AG20443 (cell line): ENCODE measurements around the gene LHFPL2.
"Not testable (repeated sequence)": the region's sequence is repeated elsewhere in the genome, so short reads cannot be mapped to it uniquely, and the experiment has no call there.

Source experiments
- DNase-seq: peaks from one replicate; pipeline ENCODE4 v3.0.0; 2012; ENCODE audit warnings: low spot score, mixed read lengths

LHFPL2 gene

DNA sequence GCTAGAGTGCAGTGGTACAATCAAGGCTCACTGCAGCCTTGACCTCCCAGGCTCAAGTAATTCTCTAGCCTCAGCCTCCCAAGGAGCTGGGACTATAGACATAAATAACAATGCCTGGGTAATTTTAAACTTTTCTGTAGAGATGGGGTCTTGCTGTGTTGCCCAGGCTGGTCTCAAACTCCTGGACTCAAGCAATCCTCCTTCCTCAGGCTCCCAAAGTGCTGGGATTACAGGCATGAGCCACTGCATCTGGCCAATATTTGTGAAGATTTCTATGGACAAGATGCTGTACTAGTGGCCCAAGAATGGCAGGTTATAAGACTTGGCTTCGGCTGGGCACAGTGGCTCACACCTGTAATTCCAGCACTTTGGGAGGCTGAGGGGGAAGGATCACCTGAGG is 18.4 kb upstream of the LHFPL2 start:
- not testable (repeated sequence) for DNase-seq

DNA sequence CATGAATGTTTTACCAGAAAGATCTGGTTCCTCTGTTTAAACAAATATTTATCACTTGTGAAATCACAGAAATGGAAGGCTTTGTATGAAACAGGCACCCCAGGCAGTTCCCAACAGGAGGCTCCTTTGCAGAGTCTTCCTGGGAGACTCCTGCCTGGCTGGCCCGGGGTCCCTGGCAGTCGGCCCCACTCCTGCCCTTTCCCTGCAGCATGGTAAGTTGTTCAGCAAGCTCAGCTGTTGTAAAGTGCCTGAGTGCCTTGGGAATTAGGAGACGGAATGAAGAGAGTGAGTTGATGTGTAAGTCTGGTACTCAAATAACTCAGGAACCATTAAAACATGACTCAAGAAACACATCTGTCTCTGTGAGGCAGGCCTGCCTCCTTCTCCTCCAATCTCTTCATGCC is 17.5 kb upstream of the LHFPL2 start:
- DNase-seq = no peak

DNA sequence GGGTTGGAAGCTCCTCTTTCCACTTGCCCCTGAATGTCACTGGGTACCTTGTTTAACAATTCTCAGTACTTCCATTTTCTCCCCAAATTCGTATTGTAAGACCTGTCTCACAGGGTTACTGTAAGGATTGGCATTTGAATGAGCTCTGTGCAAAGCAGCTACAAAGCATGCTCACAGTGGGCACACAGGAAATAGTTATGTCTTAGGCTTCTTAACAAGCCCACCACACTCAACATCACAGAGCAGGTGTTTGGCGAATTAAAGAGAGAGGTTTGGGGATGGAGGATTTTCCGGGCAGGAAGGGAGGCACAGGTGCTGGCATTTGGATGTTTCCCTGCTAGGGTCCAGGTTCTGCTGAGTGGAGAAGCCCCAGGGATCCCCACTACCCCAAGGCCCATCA is 17.0 kb upstream of the LHFPL2 start:
- no peak for DNase-seq

DNA sequence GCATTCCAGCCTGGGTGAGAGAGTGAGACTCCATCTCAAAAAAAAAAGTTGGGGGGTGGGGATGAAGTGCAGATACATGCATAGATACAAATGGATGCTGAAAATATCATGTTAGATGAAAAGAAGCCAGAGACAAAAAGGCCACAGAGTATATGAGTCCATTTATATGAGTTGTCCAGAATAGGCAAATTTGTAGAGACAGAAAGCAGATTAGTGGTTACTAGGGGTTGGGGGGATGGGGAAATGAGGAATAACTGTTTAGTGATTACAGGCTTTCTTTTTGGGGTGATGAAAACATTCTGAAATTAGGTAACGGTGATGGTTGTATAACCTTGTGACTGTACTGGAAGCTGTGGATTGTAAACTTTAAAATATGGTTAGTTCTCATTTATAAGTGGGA is 13.8 kb upstream of the LHFPL2 start:
- no peak for DNase-seq

DNA sequence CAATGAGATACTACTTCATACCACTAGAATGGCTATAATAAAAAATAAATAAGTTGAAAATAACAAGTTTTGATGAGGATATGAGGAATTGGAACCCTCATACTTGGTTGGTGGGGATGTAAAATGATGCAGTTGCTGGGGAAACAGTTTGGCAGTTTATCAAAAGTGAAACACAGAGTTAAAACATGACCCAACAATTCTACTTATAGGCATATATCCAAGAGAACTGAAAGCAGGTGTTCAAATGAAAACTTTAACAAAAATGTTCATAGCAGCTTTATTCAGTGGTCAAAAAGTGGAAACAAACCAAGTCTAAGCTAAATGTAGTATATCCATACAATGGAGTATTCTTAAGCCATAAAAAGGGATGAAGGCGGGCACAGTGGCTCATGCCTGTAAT is 13.1 kb upstream of the LHFPL2 start:
- no peak for DNase-seq

DNA sequence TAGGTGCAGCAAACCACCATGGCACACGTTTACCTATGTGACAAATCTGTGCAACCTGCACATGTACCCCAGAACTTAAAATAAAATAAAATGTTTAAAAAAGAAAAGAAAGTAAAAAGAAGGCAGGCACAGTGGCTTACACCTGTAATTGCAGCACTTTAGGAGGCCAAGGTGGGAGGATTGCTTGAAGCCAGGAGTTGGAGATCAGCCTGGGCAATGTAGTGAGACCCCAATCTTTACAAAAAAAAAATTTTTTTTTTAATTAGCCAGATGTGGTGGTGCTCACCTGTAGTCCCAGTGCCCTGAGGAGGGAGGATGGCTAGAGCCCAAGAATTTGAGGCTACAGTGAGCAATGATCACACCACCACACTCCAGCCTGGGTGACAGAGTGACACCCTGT is 12.5 kb upstream of the LHFPL2 start:
- no peak for DNase-seq

DNA sequence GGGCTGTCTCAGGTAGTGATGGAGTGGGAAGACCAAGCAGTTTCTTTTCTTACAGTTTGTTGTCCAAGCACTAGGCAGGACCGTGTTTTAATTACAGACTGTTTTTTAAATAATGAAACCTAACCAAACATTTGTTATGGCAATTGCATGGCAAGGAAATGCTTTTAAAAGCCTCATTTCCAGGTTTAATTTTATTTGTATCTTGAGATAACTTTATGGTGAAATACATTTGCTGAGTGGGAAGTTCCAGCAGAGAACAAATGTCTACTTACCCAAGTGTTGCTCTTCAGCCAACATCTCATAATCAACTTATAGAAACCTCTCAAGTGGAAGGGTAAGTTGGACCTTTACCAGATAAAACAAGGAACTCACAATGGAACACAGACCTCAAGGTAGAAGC is 11.8 kb upstream of the LHFPL2 start:
- no peak for DNase-seq

DNA sequence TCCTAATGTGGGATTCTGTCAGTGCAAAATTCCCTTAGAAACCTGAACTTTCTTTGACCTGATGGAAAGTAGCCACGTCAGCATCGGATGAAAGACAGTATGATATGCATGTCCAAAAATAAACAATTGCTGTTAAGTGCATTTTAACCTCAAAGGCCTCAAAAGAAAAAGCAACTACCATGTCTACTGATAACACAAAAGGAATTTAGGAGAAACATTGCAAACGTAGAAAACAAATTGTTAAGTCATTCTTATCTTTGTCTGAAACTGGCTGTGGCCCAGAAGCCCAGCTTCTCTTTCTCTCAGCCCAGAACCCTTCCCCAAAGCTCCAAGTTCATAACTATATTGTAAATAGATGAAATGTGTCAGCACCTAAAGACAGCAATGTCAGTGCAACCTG is 11.1 kb upstream of the LHFPL2 start:
- DNase-seq = no peak

DNA sequence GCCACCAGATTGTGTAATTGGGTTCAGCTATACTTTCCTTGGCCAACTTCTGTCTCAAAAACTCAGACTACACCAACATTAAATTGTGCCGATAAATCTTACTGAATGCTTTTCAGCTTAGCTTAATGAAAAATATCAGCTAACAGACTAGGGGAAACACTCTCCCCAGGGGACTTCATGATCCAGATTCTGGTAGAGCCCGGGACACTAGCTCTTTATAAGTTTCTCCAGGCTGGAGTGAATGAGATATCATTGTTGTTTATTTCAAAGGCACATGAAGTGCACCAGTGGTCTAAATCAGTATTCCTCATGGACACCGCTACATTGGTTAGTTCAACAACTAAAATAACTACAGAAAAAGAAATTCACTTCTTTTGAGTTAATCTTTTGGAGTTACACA is 10.5 kb upstream of the LHFPL2 start:
- no peak for DNase-seq

DNA sequence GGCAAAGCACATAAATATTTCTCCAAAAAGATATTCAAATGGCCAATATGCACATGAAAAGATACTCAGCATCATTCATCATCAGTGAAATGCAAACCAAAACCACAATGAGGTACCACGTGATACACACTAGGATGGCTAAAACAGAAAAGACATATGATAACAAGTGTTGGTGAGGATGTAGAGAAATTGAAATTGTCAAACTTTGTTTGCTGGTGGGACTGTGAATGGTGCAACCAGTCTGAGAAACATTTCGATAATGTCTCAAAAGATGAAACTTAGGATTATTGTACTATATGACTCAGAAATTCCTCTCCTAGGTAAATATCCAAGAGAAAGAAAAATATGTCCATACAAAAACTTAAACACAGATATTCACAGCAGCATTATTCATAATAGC is 8.6 kb upstream of the LHFPL2 start:
- DNase-seq = no peak

DNA sequence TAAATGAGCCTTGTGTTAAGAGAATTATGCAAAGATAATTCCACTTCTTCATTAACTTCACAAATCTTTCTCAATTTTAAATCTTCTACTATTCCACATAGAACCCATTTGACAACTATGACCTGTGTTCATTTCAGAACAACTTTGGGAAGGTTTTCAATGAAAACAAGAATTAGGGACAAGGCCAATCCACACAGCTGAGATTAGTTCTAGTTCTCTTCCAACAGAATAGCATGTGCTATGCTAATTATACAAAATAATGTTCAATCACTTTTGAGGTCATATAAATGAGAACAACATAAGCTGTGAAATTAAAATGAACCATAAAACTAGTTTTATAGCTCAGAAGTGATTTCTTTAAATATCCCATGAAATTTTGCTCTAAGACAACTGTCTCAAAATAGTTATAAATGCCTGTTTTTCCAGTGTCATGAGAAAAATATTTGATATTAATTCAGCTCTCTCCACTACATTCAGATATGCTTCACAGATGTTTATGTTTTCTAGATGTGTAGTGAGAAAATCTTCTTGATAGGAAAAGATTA is 7.2 kb upstream of the LHFPL2 start:
- no peak for DNase-seq

DNA sequence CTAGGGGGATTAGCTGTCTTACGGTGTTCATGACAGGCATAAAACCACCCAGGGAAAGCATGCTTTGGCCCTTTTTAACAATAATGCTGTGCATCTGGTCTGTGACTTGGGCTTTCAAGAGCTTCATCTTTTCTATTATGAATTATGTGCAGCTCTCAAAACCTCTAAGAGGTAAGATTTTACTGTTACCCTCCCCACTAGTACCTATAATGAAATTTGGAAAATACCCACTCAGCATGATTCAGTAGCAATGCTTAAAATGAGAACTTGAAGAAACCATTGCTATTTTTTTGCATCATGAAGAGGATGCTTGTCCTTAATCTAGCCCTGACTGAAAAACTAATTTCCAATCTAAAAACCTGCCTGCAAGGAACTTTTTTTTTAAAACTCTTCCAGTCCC is 5.8 kb upstream of the LHFPL2 start:
- no peak for DNase-seq

DNA sequence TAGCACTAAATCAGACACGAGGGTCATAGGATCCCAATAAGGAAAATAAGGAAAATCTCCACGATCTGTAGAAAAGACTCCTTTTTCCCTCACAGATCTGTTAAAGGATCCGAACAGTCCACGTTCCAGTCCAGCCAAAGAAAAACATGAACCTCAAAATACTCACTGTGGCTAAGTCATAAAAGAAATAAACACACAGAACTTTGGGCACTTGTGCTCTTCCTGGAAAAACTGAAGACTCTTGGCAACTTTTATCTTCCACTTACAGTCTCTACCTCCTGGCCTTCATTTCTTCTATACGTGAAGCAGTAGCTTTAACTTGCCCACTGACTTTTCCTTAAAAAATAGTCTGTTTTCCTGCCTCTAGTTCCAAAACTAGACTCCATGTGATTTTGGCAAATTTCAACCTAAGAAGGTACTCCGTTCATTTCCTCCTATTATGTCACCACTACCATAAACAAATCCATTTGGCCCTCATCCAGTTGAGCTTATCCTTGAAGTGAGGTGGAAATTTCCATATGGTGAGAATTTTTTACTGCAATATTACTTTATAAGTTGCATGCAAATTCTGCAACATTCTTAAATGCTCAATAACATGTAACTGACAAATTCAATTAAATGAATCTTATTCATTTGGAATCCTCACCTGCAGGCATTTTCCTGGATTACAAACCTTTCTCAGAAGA is 5.3 kb upstream of the LHFPL2 start:
- DNase-seq = no peak

DNA sequence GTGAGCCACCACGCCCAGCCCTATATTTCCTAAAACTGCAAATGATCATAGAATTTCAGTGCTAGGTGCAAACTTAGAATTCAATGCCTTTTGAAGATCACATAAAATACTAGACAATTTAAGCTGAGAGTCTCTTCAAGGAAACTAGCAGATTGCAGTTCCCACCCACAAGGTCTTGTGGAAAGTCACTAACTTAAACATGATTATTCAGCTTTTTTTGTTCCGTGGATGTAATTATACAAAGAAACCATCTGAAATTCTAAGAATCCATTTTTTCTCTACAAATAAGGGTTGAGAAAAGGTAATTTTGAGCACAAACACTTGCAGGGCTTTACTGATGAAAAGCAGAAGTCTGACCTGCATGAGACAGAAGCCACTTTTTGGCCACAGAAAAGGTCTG is 4.5 kb upstream of the LHFPL2 start:
- DNase-seq = no peak

DNA sequence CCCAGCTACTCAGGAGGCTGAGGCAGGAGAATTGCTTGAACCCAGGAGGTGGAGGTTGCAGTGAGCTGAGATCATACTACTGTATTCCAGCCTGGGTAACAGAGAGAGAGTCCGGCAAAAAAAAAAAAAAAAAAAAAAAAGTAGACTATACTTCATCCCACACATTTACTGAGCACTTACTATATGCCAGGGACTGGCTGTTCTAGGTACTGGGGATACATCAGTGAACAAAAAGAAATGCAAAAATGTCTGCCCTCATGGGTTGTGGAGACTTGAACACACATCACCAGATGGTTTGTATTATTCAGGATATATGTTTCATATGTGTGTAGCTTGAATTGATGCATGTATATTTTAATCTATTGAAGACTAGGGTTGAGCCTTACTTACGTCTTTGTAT is 2.9 kb upstream of the LHFPL2 start:
- DNase-seq = no peak

DNA sequence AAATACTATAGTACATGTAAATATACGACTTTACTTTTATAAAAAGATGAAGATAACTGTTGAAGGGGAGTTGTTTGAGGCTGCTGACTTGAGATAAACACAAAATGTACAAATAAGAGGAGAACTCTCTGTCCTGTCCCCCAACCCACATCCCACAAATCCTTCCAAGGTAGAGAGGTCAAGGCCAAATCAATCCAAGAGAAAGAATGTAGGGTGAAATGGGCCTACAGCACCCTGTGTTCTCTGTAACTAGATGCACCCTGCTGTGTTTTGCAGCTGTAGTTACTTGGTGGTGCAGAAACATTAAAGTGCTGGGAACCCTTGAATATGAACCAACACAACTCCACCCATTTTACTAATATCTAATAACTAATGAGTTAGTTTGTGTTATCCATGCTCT is 2.0 kb upstream of the LHFPL2 start:
- DNase-seq = no peak

DNA sequence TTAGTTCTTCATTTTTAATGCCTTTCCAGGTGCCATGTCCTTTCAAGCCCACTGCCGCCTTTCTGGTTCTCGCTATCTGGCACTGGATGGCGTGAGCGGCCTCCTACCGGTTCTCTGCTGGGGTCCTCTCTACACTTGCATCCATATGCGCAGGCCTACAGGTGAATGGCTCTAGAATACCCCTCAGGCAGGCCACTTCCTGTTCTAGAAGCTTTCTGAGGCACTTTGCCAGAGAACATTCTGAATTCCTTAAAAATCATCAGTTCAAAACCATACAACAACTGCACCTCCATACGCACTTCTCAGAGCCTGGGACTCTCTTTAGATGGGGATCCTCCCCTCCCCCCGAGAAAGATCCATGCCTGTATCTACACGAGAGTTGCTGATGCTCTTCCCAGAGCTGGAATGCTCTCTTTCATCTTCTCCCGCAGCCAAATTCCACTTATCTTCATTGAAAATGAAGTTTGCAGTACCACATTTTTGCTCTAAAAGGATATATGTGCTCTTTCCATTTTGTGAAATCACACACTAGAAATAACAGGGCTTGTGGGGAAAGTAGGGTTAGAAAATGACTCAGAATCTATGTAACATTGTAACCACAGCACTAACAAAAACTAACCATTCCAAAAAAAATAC is 1.4 kb upstream of the LHFPL2 start:
- peak; percentile 27 for DNase-seq

DNA sequence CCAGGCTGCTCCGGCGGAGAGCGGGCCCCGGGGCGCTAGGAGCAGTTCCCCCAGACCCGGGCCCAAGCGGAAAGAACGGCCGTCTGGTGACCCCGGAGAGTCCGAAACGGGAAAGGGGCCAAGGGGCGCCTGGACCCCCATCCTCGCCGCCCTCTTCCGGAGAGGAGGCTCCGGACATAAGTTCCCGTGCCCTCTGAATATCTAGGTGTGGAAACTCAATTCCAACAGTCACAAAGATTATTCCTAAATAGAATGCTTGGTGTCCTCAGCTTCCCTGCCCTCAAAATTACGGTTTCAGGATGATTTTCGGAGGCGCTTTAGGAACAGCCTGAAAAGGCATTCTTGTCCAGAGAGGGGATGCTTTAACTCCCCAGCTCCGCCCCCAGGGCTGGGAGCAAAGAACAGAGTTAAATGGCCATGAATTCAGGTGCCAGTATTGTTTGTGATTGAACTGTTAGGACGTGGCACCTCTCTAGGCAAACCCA is 681 bp upstream of the LHFPL2 start:
- peak; percentile 30 for DNase-seq

DNA sequence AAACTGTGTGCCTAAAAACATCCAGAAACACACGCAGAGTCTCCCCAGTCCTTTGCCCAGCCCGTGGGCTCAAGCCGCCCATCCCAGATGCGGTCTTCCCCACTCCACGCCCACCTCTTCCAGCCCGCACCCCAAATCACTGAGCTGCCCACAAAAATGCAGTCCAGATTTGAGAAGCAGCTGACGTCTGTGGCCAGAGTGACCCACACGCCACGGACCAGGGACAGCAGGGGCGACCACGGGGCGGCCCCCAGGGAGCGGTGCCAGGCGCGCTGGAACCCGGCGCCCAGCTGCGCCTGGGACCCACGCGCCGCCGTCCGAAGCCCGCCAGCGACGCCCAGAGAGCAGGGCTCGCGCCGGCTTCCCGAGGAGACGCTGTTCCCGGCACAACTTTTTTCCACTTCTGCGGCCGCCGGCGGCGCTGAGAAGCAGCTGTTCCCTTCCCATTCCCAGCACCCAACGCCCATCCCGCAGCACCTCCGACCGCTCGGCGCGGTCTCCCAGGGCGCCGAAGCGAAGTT is 674 bp downstream of the LHFPL2 start:
- peak; percentile 64 for DNase-seq

DNA sequence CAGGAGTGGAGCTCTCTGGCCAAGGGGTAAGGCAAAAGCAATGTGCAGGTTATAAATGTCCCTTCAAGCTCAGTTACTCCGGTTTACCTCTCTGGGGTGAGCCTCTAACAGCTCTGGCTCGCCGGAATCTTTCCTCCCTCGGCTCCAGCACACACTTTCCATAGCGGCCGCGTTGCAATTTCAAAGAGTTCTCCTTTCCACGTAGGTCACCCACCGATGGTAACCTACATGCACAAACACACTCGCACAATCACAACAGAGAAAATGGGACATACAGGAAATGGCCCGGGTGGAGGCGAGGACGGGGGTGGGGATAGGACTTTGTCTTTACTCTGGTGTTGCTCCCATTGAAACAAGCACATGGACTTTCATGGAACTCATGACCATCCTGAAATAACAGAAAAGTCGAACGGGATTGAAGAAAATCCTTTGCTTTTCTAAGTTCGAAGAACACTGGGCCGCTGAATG is 1.2 kb downstream of the LHFPL2 start:
- DNase-seq = peak; percentile 23

DNA sequence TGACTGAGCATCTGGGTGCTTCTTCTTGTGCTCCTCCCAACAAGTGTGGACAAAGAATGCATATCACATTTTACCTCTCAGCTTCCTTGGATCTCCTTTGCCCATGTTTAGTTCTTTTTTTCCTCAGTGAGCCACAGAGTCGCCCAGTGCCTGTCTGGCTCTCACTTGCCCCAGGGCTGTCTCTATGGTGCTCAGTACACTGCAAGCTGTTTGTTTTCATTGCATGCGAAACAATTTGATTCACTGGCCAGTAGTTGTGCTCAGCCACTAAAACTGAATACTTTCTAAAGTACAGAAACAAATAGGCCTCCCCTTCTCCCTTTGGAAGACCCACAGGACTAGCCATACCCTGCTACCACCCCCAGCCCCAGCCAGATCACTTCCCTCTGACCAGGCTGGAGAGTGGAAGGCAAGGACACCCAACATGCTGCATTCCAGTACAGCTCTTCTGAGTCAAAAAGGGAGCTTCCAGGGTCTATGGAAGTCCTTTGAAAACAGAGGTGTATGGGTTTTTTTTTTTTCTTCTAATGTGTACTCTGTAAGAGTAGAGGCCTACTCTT is 3.8 kb downstream of the LHFPL2 start:
- DNase-seq = no peak

DNA sequence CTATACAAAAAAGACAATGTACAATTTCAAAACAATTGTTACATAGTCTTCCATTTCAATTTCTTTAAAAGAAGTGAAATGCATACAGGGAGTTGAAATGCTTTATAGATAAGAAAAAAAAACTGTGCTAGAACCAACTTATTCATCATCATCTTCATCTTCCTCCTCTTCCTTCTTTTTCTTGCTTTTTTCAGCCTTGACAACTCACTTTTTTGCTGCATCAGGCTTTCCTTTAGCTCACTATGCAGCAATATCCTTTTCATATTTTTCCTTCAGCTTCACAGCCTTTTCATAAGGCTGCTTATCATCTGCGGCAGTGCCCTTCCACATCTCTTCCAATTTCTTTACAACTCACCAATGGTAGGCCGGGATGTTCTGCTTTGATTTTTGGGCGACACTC is 4.4 kb downstream of the LHFPL2 start:
- no peak for DNase-seq

DNA sequence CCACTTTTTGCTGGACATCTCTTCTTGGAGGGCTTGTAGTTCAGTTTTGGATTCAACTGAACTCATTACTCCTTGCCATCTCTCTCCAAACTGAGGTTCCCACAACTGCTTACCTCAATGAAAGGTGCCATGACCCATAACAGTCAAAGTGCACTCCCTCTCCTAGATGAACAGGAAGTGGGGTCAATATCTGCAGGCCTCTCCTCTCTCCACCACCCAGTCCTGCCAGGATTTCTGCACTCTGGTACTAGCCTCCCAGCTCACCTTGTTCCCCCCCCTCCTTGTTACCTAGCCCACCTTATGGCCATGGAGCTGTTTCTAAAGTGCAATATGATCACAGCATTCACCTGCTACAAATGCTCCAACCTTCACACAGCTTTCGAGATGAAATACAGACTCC is 5.9 kb downstream of the LHFPL2 start:
- DNase-seq = no peak
